Mucosa of rectum (tissue), 2 donors: Measurements from ENCODE around the gene ARMC9.
A peak's percentile ranks its signal among the peaks of the same experiment; 100 is the strongest.
"Not testable (repeated sequence)": the region's sequence is repeated elsewhere in the genome, so short reads cannot be mapped to it uniquely, and the experiment has no call there.

Source experiments
- H3K27ac ChIP-seq, 2 donors: one replicate each; pipeline ENCODE4 v1.7.0; 2013; ENCODE audit warnings: inconsistent platforms in 2 of 2, low read depth in 2 of 2, low read length in 2 of 2
- H3K27me3 ChIP-seq, 2 donors: one replicate each; pipeline ENCODE4 v1.7.0; 2013; ENCODE audit warnings: low read length in 2 of 2; ENCODE audit not compliant: control insufficient read depth in 2 of 2, insufficient read depth in 2 of 2
- H3K36me3 ChIP-seq, 2 donors: one replicate each; pipeline ENCODE4 v1.7.0; 2013; ENCODE audit warnings: low read length in 2 of 2; ENCODE audit not compliant: control insufficient read depth in 2 of 2, insufficient read depth in 2 of 2
- H3K4me1 ChIP-seq, 2 donors: one replicate each; pipeline ENCODE4 v1.7.0; 2013; ENCODE audit warnings: low read length in 2 of 2, mild to moderate bottlenecking in 1 of 2; ENCODE audit not compliant: control insufficient read depth in 2 of 2, insufficient read depth in 2 of 2
- H3K4me3 ChIP-seq, 2 donors: one replicate each; pipeline ENCODE4 v1.7.0; 2013; ENCODE audit warnings: low read length in 2 of 2
- H3K9ac ChIP-seq, 2 donors: one replicate each; pipeline ENCODE4 v1.7.0; 2013; ENCODE audit warnings: low read length in 2 of 2, low read depth in 1 of 2, mild to moderate bottlenecking in 1 of 2
- H3K9me3 ChIP-seq, 2 donors: one replicate each; pipeline ENCODE4 v1.7.0; 2013; ENCODE audit warnings: low read length in 2 of 2; ENCODE audit not compliant: control insufficient read depth in 2 of 2
- donor health status: healthy.
- donor health status: Normal muscosa, but diverticular disease.

Gene ARMC9

GRCh38 chr2:231374771-231375170 lies 176.3 kb downstream of the ARMC9 start:
- Histone ChIP-seq H3K4me1 (peaks cover 12 to 24% of the 10 kb centered on the region in 2 donors), H3K4me3 (no peak overlapping the region), H3K27me3 (no peaks in the 10 kb centered on the region), H3K27ac (no peak overlapping the region), H3K36me3 (no peaks in the 10 kb centered on the region), H3K9ac (no peak overlapping the region), H3K9me3 (no peaks in the 10 kb centered on the region)

GRCh38 chr2:231375994-231376615 lies 177.7 kb downstream of the ARMC9 start:
- H3K4me3 ChIP-seq, H3K36me3 ChIP-seq, H3K9ac ChIP-seq, H3K9me3 ChIP-seq, H3K27me3 ChIP-seq, H3K27ac ChIP-seq: not testable (repeated sequence)
- H3K4me1 ChIP-seq: peaks cover 19 to 30% of the 10 kb centered on the region in 2 donors

- no peak overlapping the region for H3K9ac ChIP-seq
- no peak overlapping the region for H3K27ac ChIP-seq
- no peaks in the 10 kb centered on the region for H3K9me3 ChIP-seq
- no peaks in the 10 kb centered on the region for H3K36me3 ChIP-seq
- H3K27me3 ChIP-seq: no peaks in the 10 kb centered on the region
- H3K4me3 ChIP-seq: no peak overlapping the region
- H3K4me1 ChIP-seq: peaks cover 19 to 30% of the 10 kb centered on the region in 2 donors
Measured at GRCh38 chr2:231376857-231377256, 178.4 kb downstream of the ARMC9 start.

- H3K9ac ChIP-seq: peak overlapping the region in 1 of 2 donors; percentile 42
- peak overlapping the region in 1 of 2 donors; percentile 27 for H3K4me3 ChIP-seq
- H3K9me3 ChIP-seq: no peaks in the 10 kb centered on the region
- H3K36me3 ChIP-seq: no peaks in the 10 kb centered on the region
- peak overlapping the region; percentile 11 to 82 for H3K27ac ChIP-seq
- peaks cover 22 to 31% of the 10 kb centered on the region in 2 donors for H3K4me1 ChIP-seq
- H3K27me3 ChIP-seq: no peaks in the 10 kb centered on the region
Measured at GRCh38 chr2:231378026-231378722, 179.7 kb downstream of the ARMC9 start.

- Histone ChIP-seq H3K27me3 (no peaks in the 10 kb centered on the region), H3K4me3 (no peak overlapping the region), H3K36me3 (no peaks in the 10 kb centered on the region), H3K27ac (peak overlapping the region; percentile 56 to 83), H3K9ac (peak overlapping the region in 1 of 2 donors; percentile 37), H3K9me3 (no peaks in the 10 kb centered on the region), H3K4me1 (peaks cover 30 to 31% of the 10 kb centered on the region in 2 donors)
Measured at GRCh38 chr2:231379266-231380215, 181.1 kb downstream of the ARMC9 start.

- no peaks in the 10 kb centered on the region for H3K27me3 ChIP-seq
- peaks cover 30 to 31% of the 10 kb centered on the region in 2 donors for H3K4me1 ChIP-seq
- peak overlapping the region; percentile 56 to 83 for H3K27ac ChIP-seq
- H3K9ac ChIP-seq: peak overlapping the region in 1 of 2 donors; percentile 37
- no peaks in the 10 kb centered on the region for H3K9me3 ChIP-seq
- H3K4me3 ChIP-seq: no peak overlapping the region
- H3K36me3 ChIP-seq: no peaks in the 10 kb centered on the region
Measured at GRCh38 chr2:231380307-231380706, 181.9 kb downstream of the ARMC9 start.

- Histone ChIP-seq H3K4me3 (no peak overlapping the region), H3K4me1 (peaks cover 30 to 31% of the 10 kb centered on the region in 2 donors), H3K27me3 (no peaks in the 10 kb centered on the region), H3K27ac (no peak overlapping the region), H3K36me3 (no peaks in the 10 kb centered on the region), H3K9me3 (no peaks in the 10 kb centered on the region), H3K9ac (no peak overlapping the region)
Measured at GRCh38 chr2:231380991-231381847, 182.8 kb downstream of the ARMC9 start.

- Histone ChIP-seq H3K27me3 (no peaks in the 10 kb centered on the region), H3K4me3 (no peak overlapping the region), H3K9me3 (no peaks in the 10 kb centered on the region), H3K9ac (no peak overlapping the region), H3K36me3 (no peaks in the 10 kb centered on the region), H3K27ac (no peak overlapping the region), H3K4me1 (peaks cover 30 to 31% of the 10 kb centered on the region in 2 donors)
Measured at GRCh38 chr2:231382116-231382515, 183.7 kb downstream of the ARMC9 start.

GRCh38 chr2:231383416-231384108 lies 185.1 kb downstream of the ARMC9 start:
- Histone ChIP-seq H3K27me3 (no peaks in the 10 kb centered on the region), H3K9me3 (no peaks in the 10 kb centered on the region), H3K4me3 (no peak overlapping the region), H3K36me3 (no peaks in the 10 kb centered on the region), H3K9ac (peak overlapping the region; percentile 24 to 41), H3K27ac (peak overlapping the region; percentile 65 to 81), H3K4me1 (peaks cover 23 to 25% of the 10 kb centered on the region in 2 donors)
